ENCODE data around the gene MCF2L2.
A peak's percentile ranks its signal among the peaks of the same experiment; 100 is the strongest.

MCF2L2 gene

DNA sequence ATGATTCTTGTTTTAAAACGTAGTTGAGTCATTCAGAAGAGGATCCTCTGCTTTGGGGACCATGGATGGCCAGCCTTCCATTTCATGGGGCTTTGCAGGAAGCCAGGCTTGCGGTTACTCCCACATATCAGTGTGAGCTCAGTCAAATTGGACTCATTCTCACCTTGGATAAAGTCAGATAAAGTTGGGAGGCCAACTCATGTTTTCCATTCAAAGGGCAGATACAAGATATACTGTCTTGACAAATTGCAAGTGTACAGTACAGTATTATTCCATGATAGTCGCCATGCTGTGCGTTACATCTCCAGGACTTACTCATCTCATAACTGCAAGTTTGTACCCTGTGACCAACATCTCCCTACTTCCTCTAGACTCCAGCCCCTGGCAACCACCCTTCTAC lies 200.8 kb downstream of the MCF2L2 start:
- FAIRE-seq, result no peak

DNA sequence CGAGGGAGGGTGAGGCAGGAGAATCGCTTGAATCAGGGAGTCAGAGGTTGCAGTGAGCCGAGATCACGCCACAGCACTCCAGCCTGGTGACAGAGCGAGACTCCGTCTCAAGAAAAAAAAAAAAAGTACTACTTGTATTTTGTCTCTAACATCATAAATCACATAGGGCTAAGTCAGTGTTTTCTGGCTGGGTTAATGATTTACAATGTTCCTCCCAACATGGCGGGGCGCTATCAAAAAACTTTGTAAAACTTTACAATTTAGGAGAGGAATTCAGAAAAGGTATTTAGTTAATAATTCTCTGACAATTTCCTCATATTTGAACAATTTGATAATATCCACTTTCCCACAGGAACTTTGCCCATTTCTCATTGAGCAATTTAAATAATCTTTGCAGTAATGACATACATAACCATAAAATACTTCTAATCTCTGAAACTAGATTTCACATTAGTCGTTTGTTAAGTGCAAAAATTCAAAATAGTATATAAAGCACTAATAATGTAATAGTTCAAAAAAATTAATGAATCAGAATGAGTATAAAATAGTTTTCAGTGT lies 202.0 kb downstream of the MCF2L2 start:
- peak; percentile 36 for FAIRE-seq

DNA sequence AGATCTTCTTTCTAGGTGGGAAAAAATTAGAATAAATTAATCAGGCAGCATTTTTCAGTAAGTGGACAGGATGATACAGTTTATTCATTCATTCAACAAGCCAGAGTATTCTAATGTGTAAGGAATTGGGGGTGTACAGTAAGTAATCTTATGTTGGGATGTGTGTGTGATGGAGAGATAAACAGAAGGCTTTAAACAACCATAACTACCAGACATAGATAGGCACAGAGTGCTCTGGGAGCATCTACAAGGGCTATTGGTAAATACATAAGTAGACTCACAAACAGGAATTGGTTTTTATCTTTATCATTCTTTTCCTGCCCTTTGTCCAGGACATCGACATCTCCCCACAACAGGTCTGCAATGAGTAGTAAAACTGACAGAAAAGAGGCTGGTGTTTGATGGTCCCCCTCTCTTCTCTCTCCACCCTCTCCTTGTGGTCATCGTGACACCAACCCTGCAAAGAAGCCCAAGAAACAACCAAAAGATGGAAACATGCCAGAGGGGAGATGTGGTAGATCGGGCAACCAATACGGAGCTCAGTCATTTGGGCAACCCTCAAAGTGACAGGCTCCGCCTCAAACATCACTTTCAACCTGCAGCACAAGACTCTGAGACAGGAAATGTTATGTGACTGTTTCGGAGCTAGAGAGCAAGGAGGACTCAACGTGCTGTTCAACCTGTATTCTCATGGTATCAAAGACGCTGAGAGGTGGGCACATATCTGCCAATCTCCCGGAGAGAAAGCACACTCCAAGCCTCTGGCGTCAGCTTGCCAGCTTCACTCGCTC lies 204.0 kb downstream of the MCF2L2 start:
- FAIRE-seq, result no peak

DNA sequence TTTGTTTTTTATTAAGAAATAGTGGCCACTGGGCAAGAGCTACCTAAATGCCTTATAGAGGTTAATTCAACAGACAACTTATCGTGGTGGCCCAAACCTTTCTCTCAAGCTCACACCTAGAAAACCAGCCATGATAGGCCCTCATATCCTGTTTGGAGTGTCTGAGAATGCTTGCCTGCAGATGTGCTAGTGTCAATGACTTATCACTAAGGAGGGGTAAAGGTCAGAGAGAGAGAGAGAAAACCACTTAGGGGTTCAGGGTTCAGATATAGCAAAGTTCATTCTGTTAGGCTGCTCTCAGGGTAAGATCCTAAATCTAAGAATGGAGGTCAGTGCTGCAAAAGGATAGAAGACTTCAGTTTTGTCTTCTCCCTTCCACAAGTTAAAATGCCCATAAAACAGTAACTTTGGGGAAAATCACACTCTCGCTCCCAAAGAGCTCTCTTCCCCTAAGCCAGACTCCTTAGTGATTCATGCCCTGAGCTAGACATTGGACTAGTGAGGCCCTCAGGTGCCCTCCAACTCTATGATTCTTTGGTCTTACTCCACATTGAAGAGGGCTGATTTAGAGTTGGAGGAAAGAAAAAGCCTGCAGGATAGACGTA lies 205.7 kb downstream of the MCF2L2 start:
- FAIRE-seq, result no peak

DNA sequence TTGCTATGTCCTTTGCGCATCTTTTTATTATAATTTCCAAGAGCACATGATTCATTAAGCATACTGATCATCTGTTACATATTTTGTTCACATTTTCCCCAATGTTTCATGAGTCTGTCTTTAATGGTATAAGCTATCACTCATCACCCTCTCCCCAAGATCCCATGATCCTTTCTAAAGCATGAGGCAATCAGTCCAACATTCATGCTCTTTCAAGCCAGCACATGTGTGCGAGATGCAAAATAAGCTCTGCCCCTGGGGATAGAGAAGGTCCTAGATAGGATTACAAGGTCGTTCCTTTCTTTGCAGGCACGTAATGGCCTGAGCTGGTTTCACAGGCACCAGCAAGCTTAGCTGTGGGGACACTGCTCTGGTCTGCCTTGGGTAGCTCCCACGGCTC lies 207.6 kb downstream of the MCF2L2 start:
- no peak for FAIRE-seq

DNA sequence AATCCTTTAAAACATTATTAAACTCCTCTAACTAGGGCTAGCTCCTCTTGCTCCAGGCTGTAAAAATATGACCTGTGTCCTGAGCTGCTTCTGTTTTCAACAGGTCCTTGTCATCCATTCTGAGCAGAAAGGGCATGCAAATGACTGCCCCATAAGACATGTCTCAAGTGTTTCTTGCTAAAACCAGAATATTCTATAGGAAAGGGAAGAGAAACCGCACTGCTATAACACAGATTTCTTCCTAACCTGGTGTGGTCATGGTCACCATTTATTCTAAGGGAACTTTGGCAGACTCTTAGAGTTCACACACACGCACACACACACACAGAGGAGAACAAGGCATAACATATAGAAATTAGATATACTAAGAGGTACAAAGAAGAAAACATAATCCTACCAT lies 209.6 kb downstream of the MCF2L2 start:
- FAIRE-seq, result no peak

DNA sequence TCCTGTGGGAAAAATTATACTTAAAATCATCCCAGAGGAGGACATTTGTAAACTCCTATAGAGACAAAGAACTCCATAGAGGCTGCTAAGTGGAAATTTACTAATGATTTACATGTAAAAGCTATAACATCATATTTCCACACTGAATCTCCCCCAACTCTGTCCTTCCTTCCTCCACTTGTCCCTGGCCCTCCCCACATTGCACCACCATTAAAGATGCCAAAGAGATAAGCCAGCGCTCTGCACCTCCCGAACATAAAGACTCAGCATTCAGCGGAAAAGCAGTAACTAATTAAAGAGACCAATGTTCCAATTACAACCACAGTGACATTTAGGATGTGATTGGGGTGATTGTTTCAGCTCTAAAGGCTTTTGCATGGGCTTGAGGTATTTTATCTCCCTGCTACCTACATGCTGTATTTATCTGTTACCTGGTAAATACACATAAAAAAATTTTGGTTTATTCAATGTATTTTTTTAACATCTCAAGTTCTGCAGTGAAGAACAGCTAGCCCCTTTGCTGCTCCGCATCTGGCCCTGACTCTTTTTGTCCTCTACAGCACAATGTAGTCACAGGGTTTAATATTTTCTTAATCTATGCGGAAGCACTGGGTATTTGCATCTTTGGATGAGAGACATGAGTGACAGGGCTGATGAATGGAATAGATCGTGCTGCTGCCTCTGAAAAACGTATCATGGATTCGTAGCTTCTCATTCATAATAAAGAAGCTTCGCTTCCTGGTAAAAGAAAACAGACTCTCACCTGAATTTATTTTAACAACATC lies 210.7 kb downstream of the MCF2L2 start:
- no peak for FAIRE-seq

DNA sequence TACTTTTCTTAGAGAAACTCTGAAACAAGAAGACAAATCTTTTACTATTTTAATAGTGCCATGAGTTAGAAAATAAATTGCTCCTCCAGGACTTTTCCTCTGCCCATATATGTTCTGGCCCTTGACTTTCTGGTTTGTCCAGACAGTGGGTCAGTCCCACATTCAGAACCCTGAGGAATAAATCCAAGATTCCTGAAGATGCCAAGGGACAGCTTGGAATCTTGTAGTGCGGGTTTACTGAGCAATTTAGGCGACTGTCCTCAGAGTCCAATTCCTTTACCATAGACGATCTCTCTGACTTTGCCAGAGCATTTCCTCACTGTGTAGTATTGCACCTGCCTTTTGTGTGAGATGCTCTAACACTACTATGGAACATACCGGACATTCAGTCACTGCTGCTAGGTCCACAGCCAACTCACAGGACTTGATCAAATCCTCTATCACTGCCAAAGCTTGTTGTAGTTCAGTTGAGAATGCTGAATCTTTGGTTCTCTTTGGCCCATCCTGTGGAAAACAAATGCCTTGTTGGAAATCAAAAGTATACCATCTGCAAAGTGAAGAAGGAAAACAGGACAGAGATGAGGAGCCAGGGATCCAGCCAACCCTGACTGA lies 212.7 kb downstream of the MCF2L2 start:
- no peak for FAIRE-seq

DNA sequence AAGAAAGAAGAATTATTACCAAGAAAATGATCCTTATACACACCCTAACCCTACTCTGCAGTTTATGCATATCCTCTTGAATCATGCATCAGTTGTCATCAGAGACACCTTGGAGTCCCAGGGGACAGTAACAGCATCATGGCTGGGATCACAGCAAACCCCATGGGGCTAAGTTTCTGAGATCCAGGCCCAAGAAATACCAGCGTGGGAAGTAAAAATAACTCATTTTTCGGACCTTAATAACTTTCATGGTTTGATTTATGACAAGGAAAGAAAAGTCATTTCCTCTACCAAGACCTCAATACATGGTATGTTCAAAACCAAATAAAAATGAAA lies 214.2 kb downstream of the MCF2L2 start:
- no peak for FAIRE-seq

DNA sequence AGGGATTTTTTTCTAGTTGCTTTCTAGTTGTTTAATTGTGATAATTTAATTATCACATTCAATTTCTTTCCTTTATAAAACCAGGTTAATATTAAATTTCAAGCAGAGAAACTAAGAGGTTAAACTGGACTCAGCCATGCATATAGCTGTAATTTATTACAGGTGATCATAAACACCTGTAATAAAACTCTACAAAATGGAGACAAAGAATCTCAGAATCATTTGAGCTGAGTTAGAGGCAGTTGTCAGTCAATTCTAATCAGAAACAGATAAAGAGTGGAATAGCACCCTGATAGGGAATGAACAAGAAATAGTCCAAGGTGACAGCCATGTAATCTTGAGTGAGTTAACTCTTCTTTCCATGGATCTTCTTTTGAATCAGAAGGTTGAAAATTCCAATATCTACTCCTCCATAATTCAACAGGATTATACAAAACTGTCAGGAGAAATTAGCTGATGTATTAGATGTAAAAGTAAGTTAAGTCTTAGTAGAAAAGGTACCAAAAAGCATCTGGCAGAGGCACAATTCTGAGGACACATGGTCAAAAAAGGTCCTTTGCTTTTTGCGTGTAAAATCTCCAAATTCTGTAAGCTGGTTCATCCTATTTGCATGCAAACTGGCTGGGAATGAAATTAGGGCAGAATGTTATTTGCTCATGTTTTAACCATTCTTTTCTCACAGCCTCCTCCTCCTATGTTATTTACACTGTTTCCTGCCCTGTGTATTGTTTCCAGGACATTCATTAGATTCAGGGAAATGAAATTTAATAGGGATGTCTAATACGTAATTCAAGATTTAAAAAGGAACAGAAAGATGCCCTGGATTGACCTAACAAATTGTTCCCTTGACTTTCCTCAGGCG lies 214.8 kb downstream of the MCF2L2 start:
- FAIRE-seq, result no peak

DNA sequence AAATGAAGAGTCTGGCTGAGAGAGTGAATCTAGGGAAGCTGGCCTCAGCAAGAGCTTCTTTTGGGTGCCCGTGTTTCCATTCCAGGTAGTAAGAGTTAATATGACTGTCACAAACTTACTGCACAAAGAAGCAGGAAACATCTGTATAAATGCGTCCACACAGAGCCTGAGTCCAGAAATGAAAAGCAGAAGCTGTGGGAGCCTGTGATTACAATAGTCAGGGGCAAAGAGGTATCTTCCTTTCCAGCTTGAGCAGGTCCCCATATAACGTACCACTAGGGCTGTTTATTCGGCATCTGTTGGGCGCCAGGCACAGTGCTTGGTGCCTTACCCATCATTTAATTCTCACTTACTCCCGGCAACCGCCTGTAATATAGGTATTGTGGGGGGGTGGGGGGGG lies 215.9 kb downstream of the MCF2L2 start:
- no peak for FAIRE-seq

DNA sequence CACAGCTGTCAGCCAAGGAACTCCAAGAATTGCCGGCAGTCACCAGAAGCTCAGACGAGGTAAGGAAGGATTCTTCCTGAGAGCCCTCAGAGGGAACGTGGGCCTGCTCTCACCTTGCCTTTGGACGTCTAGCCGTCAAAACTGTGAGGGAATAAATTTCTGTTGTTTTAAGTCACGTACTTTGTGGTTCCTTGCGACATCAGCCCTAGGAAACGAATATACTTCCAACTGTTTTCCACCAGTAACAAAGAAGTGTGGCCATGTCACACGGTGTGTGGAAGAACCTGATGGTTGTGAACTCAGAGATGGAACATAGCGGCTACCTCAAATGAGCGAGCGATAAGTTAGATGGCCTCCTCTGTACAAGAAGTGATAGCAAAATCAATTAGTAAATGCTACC lies 216.3 kb downstream of the MCF2L2 start:
- FAIRE-seq, result no peak

DNA sequence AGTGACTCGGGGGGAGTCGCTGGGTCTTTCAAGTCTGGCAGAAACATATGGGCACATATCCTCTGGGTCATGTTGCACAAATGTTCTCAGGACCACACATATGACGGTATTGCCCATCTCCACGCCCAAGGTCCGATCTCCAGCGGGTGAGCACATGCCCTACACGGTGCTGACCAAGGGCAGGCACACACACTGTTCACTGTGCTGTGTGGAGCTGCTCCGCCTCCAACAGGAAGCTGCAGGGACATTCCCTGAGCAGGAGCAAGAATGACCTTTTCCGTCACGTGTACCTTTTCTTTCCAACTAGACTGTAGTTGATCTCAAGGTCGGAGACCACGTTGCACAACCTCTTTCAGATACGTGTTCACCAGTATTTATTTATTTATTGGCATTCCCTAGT lies 217.1 kb downstream of the MCF2L2 start:
- no peak for FAIRE-seq

DNA sequence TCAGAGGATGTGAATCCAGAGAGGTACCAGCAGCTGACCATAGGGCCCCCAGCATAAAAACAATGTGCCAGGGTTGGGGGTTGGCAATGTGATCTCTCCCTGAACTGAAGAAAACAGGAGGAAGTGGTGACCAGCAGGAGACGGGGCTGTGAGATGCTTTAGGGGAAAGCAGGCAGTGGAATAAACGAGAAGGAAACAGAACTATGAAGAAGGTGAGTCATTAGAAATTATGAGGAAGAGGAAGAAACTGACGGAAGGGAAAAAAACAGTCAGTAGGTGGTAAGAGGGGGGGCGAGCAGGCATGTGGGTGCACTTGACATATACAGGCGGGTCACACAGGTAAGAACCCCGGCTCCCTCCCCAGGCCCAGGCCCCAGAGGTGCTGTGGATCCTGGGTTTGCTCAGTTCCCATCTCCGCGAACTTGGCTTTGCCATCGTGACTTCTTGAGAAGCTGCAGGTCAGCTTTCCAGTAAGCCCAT lies 217.5 kb downstream of the MCF2L2 start:
- no peak for FAIRE-seq

DNA sequence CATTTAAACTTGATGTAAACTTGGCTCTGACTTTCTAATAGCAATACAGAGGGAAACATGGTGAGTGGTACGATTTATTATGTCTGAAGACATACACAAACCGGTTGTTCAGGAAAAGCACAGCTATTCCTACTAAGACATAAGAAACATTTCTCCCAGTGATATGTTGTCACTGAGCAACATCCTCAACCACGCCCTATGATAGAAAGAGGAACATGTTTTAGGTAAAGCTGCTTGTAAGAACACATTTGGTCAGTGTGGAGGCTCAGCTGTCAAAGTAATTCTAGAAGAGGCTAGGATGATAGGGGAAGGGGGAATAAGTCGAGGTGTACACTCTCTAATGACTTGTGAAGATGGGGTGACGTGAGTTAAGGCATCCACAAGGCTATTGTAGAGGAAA lies 218.1 kb downstream of the MCF2L2 start:
- FAIRE-seq, result no peak

DNA sequence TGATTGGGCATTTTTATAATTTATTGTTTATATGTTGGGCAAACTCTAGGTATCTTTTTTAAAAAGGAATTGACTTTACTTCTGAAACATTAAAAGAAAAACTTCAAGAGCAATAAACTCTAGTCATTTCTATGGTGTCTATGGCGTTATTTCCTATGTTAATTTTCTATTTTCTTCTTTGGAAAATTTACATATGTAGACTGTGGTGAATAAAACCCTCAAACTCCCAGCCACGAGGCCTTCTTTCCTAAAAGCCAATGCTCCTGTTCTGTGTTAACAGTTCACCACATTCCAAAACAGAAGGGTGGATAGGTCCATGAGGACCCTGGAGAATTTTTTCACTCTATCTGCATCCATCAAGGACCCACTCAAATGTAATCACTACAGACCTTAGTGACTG lies 219.6 kb downstream of the MCF2L2 start:
- no peak for FAIRE-seq

DNA sequence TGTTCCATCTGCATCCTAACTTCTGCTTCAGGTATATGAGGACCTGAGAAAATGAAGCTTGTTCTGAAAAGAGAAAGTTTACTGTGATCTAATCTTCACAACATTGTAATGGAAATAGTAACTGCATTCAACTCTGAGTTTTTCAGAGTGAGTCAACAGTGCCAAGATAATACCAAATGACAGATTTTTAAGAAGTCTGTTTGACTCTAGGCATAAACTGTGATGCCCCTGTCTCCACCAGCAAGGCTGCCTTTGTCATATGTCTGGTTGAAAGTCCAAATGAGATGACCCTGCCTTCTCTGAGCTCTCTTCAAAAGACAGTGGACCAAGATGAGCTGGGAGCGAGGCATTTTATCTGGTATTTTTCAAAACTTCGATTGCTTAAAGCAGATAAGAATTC lies 220.2 kb downstream of the MCF2L2 start:
- FAIRE-seq, result no peak

DNA sequence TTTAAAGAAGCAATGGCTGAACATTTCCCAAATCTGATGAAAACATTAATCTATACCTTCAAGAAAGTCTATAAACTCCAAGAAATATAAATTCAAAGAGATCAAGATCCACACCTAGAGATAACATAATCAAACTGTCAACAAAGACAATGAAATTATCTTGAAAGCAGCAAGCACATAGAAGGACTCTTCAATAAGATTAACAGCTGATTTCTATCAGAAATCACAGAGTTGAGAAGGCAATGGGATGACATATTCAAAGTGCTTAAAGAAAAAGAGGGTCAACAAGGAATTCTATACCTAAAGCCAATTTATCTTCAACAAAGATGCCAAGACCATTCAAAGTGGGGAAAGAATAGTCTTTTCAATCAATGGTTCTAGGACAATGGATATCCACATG lies 224.7 kb downstream of the MCF2L2 start:
- no peak for FAIRE-seq

DNA sequence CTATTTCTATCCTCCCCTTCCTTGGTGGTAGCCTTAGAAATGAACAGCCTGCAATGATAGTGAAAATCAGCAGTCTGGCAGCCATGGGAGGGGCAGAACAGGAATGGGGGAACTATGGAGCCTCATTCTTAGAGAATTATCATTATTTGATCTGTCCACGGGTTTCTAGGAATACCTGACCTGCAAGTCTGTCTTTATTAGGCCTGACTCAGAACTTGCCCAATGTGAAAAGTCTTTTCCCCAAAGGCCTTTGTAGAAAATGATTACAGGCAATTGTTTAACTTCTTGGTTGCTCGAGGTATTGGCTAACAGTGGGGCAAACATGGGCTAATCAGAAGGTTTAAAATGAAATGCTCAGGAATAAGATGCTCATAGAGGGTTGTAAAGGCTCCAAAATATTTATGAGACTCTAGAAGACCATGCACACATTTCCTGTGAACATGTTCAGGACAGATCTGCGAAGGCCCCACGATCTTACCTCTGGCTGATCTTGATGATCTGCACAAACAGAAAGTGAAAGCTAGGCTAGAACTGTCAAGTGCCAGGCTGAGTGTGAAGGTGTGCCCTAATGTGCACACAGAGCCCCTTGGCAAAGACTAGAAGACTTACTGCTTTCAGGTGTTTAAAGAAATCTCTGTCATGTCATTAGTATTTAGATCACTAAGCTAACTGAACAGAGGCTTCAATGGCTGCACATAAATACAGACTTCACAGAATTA lies 226.3 kb downstream of the MCF2L2 start:
- FAIRE-seq, result no peak

DNA sequence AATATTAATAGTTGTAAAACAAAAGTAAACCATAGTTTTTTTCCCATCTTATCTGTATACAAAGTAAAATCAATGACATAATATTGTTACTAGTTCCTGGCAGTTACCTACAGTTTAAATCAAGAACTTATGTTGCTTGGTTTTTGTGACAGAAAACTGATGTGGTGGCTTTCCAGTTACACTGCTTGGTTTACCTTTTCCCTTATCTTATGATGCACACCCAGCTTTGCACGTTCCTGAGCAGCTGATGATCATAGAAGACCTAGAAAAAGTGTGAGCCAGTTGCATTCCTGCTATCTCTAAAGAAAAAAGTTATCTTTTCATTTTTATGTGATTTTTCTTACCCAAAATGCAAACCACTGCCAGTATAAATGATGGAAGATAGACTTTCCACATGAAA lies 229.5 kb downstream of the MCF2L2 start:
- no peak for FAIRE-seq

DNA sequence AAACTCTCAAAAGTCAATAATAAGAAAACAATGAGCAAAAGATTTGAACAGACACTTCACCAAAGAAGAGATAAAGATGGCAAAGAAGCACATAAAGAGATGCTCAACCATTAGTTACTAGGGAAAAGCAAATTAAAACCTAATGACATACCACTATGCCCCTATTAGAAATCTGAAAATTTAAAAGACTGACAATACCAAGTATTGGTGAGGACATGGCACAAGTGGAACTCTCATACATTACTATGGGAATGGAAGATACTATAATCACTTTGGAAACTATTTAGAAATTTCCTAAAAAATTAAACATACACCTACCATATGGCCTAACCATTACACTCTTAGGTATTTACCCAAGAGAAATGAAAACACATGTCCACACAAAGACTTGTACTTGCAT lies 230.7 kb downstream of the MCF2L2 start:
- no peak for FAIRE-seq

DNA sequence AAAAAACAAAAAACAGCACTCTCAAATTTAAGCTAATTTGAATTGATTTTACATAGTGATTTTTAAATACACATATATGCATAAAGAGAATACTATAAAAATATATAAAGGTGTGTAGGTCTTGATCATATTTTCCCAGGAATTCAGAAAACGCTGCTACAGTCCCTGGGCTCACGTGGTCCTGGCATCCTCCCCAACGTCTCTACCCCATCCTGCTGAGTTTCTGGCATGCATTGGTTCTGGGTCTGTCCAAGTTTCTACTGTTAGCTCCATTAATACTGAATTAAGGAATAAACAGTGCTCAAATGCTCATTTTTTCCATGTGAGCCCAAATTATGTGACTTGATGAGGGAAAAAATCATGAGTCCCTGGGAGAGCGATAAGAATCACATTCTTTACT lies 233.2 kb downstream of the MCF2L2 start:
- no peak for FAIRE-seq
